ENCODE data around the gene EYS.

Gene EYS

GRCh38 chr6:65202738-65203137 is 504.3 kb downstream of the EYS start:
- no peaks in the 10 kb centered on the region for H3K4me1 ChIP-seq (ENCODE audit: control extremely low read depth in 1 of 4, control insufficient read depth in 4 of 4, insufficient read depth in 4 of 4, low read length in 3 of 4)
- no peaks in the 10 kb centered on the region for H3K9me3 ChIP-seq (ENCODE audit: control extremely low read depth in 1 of 5, control insufficient read depth in 4 of 5, insufficient read depth in 2 of 5, low read depth in 1 of 5, low read length in 4 of 5)
- ChIA-PET POLR2A (no interaction called here), CTCF (no interaction called here)
- H3K4me3 ChIP-seq (ENCODE audit: control insufficient read depth in 1 of 7, extremely low read depth in 1 of 7, insufficient read depth in 4 of 7, low read depth in 2 of 7, low read length in 6 of 7), result no peak overlapping the region
- 82% methylated on average over 2 of the region's 2 CpGs for WGBS (ENCODE audit: insufficient coverage)
- H3K36me3 ChIP-seq (ENCODE audit: control insufficient read depth in 4 of 4, insufficient read depth in 4 of 4, low read length in 3 of 4), result no peaks in the 10 kb centered on the region
- no peak overlapping the region for H3K27ac ChIP-seq (ENCODE audit: insufficient read depth in 1 of 2, low read depth in 1 of 2, low read length in 2 of 2, poor library complexity in 1 of 2, severe bottlenecking in 2 of 2)
- H3K27me3 ChIP-seq (replicated peaks in 2 of 5; ENCODE audit: control insufficient read depth in 4 of 5, insufficient read depth in 5 of 5, low read length in 4 of 5), result no peaks in the 10 kb centered on the region
- no peak for DNase-seq

- Histone ChIP-seq H3K36me3 (ENCODE audit: control insufficient read depth in 4 of 4, insufficient read depth in 4 of 4, low read length in 3 of 4) (no peaks in the 10 kb centered on the region), H3K4me3 (ENCODE audit: control insufficient read depth in 1 of 7, extremely low read depth in 1 of 7, insufficient read depth in 4 of 7, low read depth in 2 of 7, low read length in 6 of 7) (no peak overlapping the region), H3K27ac (ENCODE audit: insufficient read depth in 1 of 2, low read depth in 1 of 2, low read length in 2 of 2, poor library complexity in 1 of 2, severe bottlenecking in 2 of 2) (no peak overlapping the region), H3K9me3 (ENCODE audit: control extremely low read depth in 1 of 5, control insufficient read depth in 4 of 5, insufficient read depth in 2 of 5, low read depth in 1 of 5, low read length in 4 of 5) (no peaks in the 10 kb centered on the region), H3K4me1 (ENCODE audit: control extremely low read depth in 1 of 4, control insufficient read depth in 4 of 4, insufficient read depth in 4 of 4, low read length in 3 of 4) (no peaks in the 10 kb centered on the region), H3K27me3 (replicated peaks in 2 of 5; ENCODE audit: control insufficient read depth in 4 of 5, insufficient read depth in 5 of 5, low read length in 4 of 5) (no peaks in the 10 kb centered on the region)
- DNase-seq, result no peak
- CTCF ChIA-PET, result no interaction called here
- POLR2A ChIA-PET, result no interaction called here
- WGBS (ENCODE audit: insufficient coverage), result 100% methylated on average over 3 of the region's 3 CpGs
Observed at GRCh38 chr6:65199683-65200082, 507.3 kb downstream of the EYS start.

GRCh38 chr6:65199121-65199520 is 507.9 kb downstream of the EYS start:
- Histone ChIP-seq H3K9me3 (ENCODE audit: control extremely low read depth in 1 of 5, control insufficient read depth in 4 of 5, insufficient read depth in 2 of 5, low read depth in 1 of 5, low read length in 4 of 5) (no peaks in the 10 kb centered on the region), H3K4me3 (ENCODE audit: control insufficient read depth in 1 of 7, extremely low read depth in 1 of 7, insufficient read depth in 4 of 7, low read depth in 2 of 7, low read length in 6 of 7) (no peak overlapping the region), H3K36me3 (ENCODE audit: control insufficient read depth in 4 of 4, insufficient read depth in 4 of 4, low read length in 3 of 4) (no peaks in the 10 kb centered on the region), H3K4me1 (ENCODE audit: control extremely low read depth in 1 of 4, control insufficient read depth in 4 of 4, insufficient read depth in 4 of 4, low read length in 3 of 4) (no peaks in the 10 kb centered on the region), H3K27ac (ENCODE audit: insufficient read depth in 1 of 2, low read depth in 1 of 2, low read length in 2 of 2, poor library complexity in 1 of 2, severe bottlenecking in 2 of 2) (no peak overlapping the region), H3K27me3 (replicated peaks in 2 of 5; ENCODE audit: control insufficient read depth in 4 of 5, insufficient read depth in 5 of 5, low read length in 4 of 5) (no peaks in the 10 kb centered on the region)
- ChIA-PET CTCF (no interaction called here), POLR2A (no interaction called here)
- WGBS (ENCODE audit: insufficient coverage), result 100% methylated on average over 1 of the region's 3 CpGs
- DNase-seq, result no peak

GRCh38 chr6:65191471-65191870 is 515.6 kb downstream of the EYS start:
- Histone ChIP-seq H3K4me1 (ENCODE audit: control extremely low read depth in 1 of 4, control insufficient read depth in 4 of 4, insufficient read depth in 4 of 4, low read length in 3 of 4) (no peaks in the 10 kb centered on the region), H3K27me3 (replicated peaks in 2 of 5; ENCODE audit: control insufficient read depth in 4 of 5, insufficient read depth in 5 of 5, low read length in 4 of 5) (no peaks in the 10 kb centered on the region), H3K9me3 (ENCODE audit: control extremely low read depth in 1 of 5, control insufficient read depth in 4 of 5, insufficient read depth in 2 of 5, low read depth in 1 of 5, low read length in 4 of 5) (no peaks in the 10 kb centered on the region), H3K36me3 (ENCODE audit: control insufficient read depth in 4 of 4, insufficient read depth in 4 of 4, low read length in 3 of 4) (no peaks in the 10 kb centered on the region), H3K4me3 (ENCODE audit: control insufficient read depth in 1 of 7, extremely low read depth in 1 of 7, insufficient read depth in 4 of 7, low read depth in 2 of 7, low read length in 6 of 7) (no peak overlapping the region), H3K27ac (ENCODE audit: insufficient read depth in 1 of 2, low read depth in 1 of 2, low read length in 2 of 2, poor library complexity in 1 of 2, severe bottlenecking in 2 of 2) (no peak overlapping the region)
- ChIA-PET CTCF (no interaction called here), POLR2A (no interaction called here)
- no peak for DNase-seq
- WGBS (ENCODE audit: insufficient coverage), result 100% methylated on average over 2 of the region's 2 CpGs

GRCh38 chr6:65189236-65189881 is 517.7 kb downstream of the EYS start:
- H3K27ac ChIP-seq (ENCODE audit: insufficient read depth in 1 of 2, low read depth in 1 of 2, low read length in 2 of 2, poor library complexity in 1 of 2, severe bottlenecking in 2 of 2), result no peak overlapping the region
- H3K27me3 ChIP-seq (replicated peaks in 2 of 5; ENCODE audit: control insufficient read depth in 4 of 5, insufficient read depth in 5 of 5, low read length in 4 of 5), result no peaks in the 10 kb centered on the region
- no peak overlapping the region for H3K4me3 ChIP-seq (ENCODE audit: control insufficient read depth in 1 of 7, extremely low read depth in 1 of 7, insufficient read depth in 4 of 7, low read depth in 2 of 7, low read length in 6 of 7)
- H3K9me3 ChIP-seq (ENCODE audit: control extremely low read depth in 1 of 5, control insufficient read depth in 4 of 5, insufficient read depth in 2 of 5, low read depth in 1 of 5, low read length in 4 of 5), result no peaks in the 10 kb centered on the region
- no peaks in the 10 kb centered on the region for H3K4me1 ChIP-seq (ENCODE audit: control extremely low read depth in 1 of 4, control insufficient read depth in 4 of 4, insufficient read depth in 4 of 4, low read length in 3 of 4)
- WGBS (ENCODE audit: insufficient coverage), result 83% methylated on average over 1 of the region's 5 CpGs
- ChIA-PET POLR2A (no interaction called here), CTCF (no interaction called here)
- no peaks in the 10 kb centered on the region for H3K36me3 ChIP-seq (ENCODE audit: control insufficient read depth in 4 of 4, insufficient read depth in 4 of 4, low read length in 3 of 4)
- no peak for DNase-seq

- H3K27me3 ChIP-seq (replicated peaks in 2 of 5; ENCODE audit: control insufficient read depth in 4 of 5, insufficient read depth in 5 of 5, low read length in 4 of 5), result no peaks in the 10 kb centered on the region
- POLR2A ChIA-PET, result no interaction called here
- DNase-seq, result no peak
- CTCF ChIA-PET, result no interaction called here
- H3K36me3 ChIP-seq (ENCODE audit: control insufficient read depth in 4 of 4, insufficient read depth in 4 of 4, low read length in 3 of 4), result no peaks in the 10 kb centered on the region
- H3K4me1 ChIP-seq (ENCODE audit: control extremely low read depth in 1 of 4, control insufficient read depth in 4 of 4, insufficient read depth in 4 of 4, low read length in 3 of 4), result no peaks in the 10 kb centered on the region
- no peak overlapping the region for H3K27ac ChIP-seq (ENCODE audit: insufficient read depth in 1 of 2, low read depth in 1 of 2, low read length in 2 of 2, poor library complexity in 1 of 2, severe bottlenecking in 2 of 2)
- no peaks in the 10 kb centered on the region for H3K9me3 ChIP-seq (ENCODE audit: control extremely low read depth in 1 of 5, control insufficient read depth in 4 of 5, insufficient read depth in 2 of 5, low read depth in 1 of 5, low read length in 4 of 5)
- 88% methylated on average over 1 of the region's 1 CpG for WGBS (ENCODE audit: insufficient coverage)
- no peak overlapping the region for H3K4me3 ChIP-seq (ENCODE audit: control insufficient read depth in 1 of 7, extremely low read depth in 1 of 7, insufficient read depth in 4 of 7, low read depth in 2 of 7, low read length in 6 of 7)
Observed at GRCh38 chr6:65186826-65187225, 520.2 kb downstream of the EYS start.

GRCh38 chr6:65182681-65183080 is 524.3 kb downstream of the EYS start:
- no peaks in the 10 kb centered on the region for H3K36me3 ChIP-seq (ENCODE audit: control insufficient read depth in 4 of 4, insufficient read depth in 4 of 4, low read length in 3 of 4)
- DNase-seq, result no peak
- H3K4me3 ChIP-seq (ENCODE audit: control insufficient read depth in 1 of 7, extremely low read depth in 1 of 7, insufficient read depth in 4 of 7, low read depth in 2 of 7, low read length in 6 of 7), result no peak overlapping the region
- no peaks in the 10 kb centered on the region for H3K27me3 ChIP-seq (replicated peaks in 2 of 5; ENCODE audit: control insufficient read depth in 4 of 5, insufficient read depth in 5 of 5, low read length in 4 of 5)
- POLR2A ChIA-PET, result no interaction called here
- H3K27ac ChIP-seq (ENCODE audit: insufficient read depth in 1 of 2, low read depth in 1 of 2, low read length in 2 of 2, poor library complexity in 1 of 2, severe bottlenecking in 2 of 2), result no peak overlapping the region
- H3K9me3 ChIP-seq (ENCODE audit: control extremely low read depth in 1 of 5, control insufficient read depth in 4 of 5, insufficient read depth in 2 of 5, low read depth in 1 of 5, low read length in 4 of 5), result no peaks in the 10 kb centered on the region
- no peaks in the 10 kb centered on the region for H3K4me1 ChIP-seq (ENCODE audit: control extremely low read depth in 1 of 4, control insufficient read depth in 4 of 4, insufficient read depth in 4 of 4, low read length in 3 of 4)
- WGBS (ENCODE audit: insufficient coverage), result 100% methylated on average over 2 of the region's 2 CpGs
- CTCF ChIA-PET, result no interaction called here
